Naive B cell (primary cell): ENCODE results near the gene NTSR1. TPM values are rescaled to one million over a fixed set of nuclear protein-coding genes. Genes with fewer than 3 reads are reported as not detected.

ENCODE experiments used
- ATAC-seq, 2 donors: fragments of 150-1000 bp; cut with Tn5 transposase; 2 replicates each; pipeline ENCODE4 v1.10.0; 2021; ENCODE audit warnings: low read depth in 2 of 2, mild to moderate bottlenecking in 2 of 2, moderate library complexity in 2 of 2
- DNase-seq: peaks from one replicate; pipeline ENCODE4 v3.0.0; 2022
- H3K27ac Mint-ChIP-seq, 6 donors: one replicate each; pipeline ENCODE4 v1.8.0; 2020 to 2022; ENCODE audit warnings: mild to moderate bottlenecking in 6 of 6, mixed read lengths in 6 of 6, moderate library complexity in 5 of 6, inconsistent platforms in 2 of 6
- H3K27me3 Mint-ChIP-seq, 3 donors: one replicate each; pipeline ENCODE4 v1.8.0; 2021 to 2022; ENCODE audit warnings: mixed read lengths in 3 of 3, mild to moderate bottlenecking in 1 of 3
- H3K36me3 Mint-ChIP-seq, 2 donors: one replicate each; pipeline ENCODE4 v1.8.0; 2020 to 2022; ENCODE audit warnings: mixed read lengths in 2 of 2, inconsistent platforms in 1 of 2, mild to moderate bottlenecking in 1 of 2
- H3K4me1 Mint-ChIP-seq, 3 donors: one replicate each; pipeline ENCODE4 v1.8.0; 2020 to 2022; ENCODE audit warnings: mixed read lengths in 3 of 3, inconsistent platforms in 1 of 3, mild to moderate bottlenecking in 1 of 3, moderate library complexity in 1 of 3
- H3K4me3 Mint-ChIP-seq, 8 donors: one replicate each; pipeline ENCODE4 v1.8.0; 2020 to 2022; ENCODE audit warnings: mild to moderate bottlenecking in 8 of 8, mixed read lengths in 8 of 8, moderate library complexity in 8 of 8, inconsistent platforms in 2 of 8
- H3K9me3 Mint-ChIP-seq, 7 donors: one replicate each; pipeline ENCODE4 v1.8.0; 2020 to 2022; ENCODE audit warnings: mixed read lengths in 7 of 7, mild to moderate bottlenecking in 5 of 7, inconsistent platforms in 2 of 7, moderate library complexity in 1 of 7
- polyA plus RNA-seq, 6 donors: library from polyadenylated mRNA; unstranded; fragments of 300-500 nt; fragmentation: Illumina TruSeq; gene quantifications; one replicate each; pipeline ENCODE4 v1.2.3, GENCODE V29; 2021; ENCODE audit warnings: low read depth in 6 of 6

The NTSR1 gene
- polyA plus RNA-seq, 6 donors from 2014 or later, result not detected

GRCh38 chr20:62805155-62805710 lies 96.6 kb downstream of the NTSR1 start:
- DNase-seq, result no peak
- Mint-ChIP-seq H3K27me3 (no peaks in the 10 kb centered on the region), H3K9me3 (peaks cover 0 to 1% (median 0%) of the 10 kb centered on the region in 7 donors), H3K4me1 (peaks cover 25 to 34% (median 34%) of the 10 kb centered on the region in 3 donors), H3K36me3 (peaks cover 0 to 3% of the 10 kb centered on the region in 2 donors), H3K4me3 (peak overlapping the region; percentile 78 to 97 (median 87)), H3K27ac (peak overlapping the region in 3 of 6 donors; percentile 89 to 96 (median 90))
- ATAC-seq, result peak; percentile 42 to 52

- peak overlapping the region in 3 of 6 donors; percentile 61 to 90 (median 89) for H3K27ac Mint-ChIP-seq
- no peak for ATAC-seq
Observed at GRCh38 chr20:62805711-62806382, 97.2 kb downstream of the NTSR1 start.

GRCh38 chr20:62806383-62807050 lies 97.9 kb downstream of the NTSR1 start:
- ATAC-seq, result no peak
- no peak for DNase-seq
- Mint-ChIP-seq H3K9me3 (peaks cover 0 to 1% (median 0%) of the 10 kb centered on the region in 7 donors), H3K27me3 (no peaks in the 10 kb centered on the region), H3K4me3 (peak overlapping the region; percentile 76 to 90 (median 80)), H3K27ac (peak overlapping the region in 4 of 6 donors; percentile 6 to 83 (median 60)), H3K36me3 (peaks cover 0 to under 1% of the 10 kb centered on the region in 2 donors), H3K4me1 (peaks cover 25 to 34% (median 34%) of the 10 kb centered on the region in 3 donors)

More at GRCh38 chr20:62805711-62806382, 97.2 kb downstream of the NTSR1 start:
- no peak for DNase-seq
- Mint-ChIP-seq H3K4me1 (peaks cover 25 to 34% (median 34%) of the 10 kb centered on the region in 3 donors), H3K36me3 (no peaks in the 10 kb centered on the region), H3K27me3 (no peaks in the 10 kb centered on the region), H3K4me3 (peak overlapping the region; percentile 77 to 90 (median 82)), H3K9me3 (peaks cover 0 to 1% (median 0%) of the 10 kb centered on the region in 7 donors)

GRCh38 chr20:62807444-62808210 lies 99.0 kb downstream of the NTSR1 start:
- peak overlapping the region in 3 of 6 donors; percentile 38 to 84 (median 69) for H3K27ac Mint-ChIP-seq
- H3K4me1 Mint-ChIP-seq, result peaks cover 28 to 34% (median 34%) of the 10 kb centered on the region in 3 donors

GRCh38 chr20:62808211-62808865 lies 99.7 kb downstream of the NTSR1 start:
- DNase-seq (peak; percentile 71), ATAC-seq (peak; percentile 40 to 51)
- peak overlapping the region in 7 of 8 donors; percentile 36 to 85 (median 61) for H3K4me3 Mint-ChIP-seq
- H3K27ac Mint-ChIP-seq, result peak overlapping the region in 5 of 6 donors; percentile 39 to 84 (median 69)
- H3K9me3 Mint-ChIP-seq, result peaks cover 0 to 1% (median 0%) of the 10 kb centered on the region in 7 donors
- H3K4me1 Mint-ChIP-seq, result peaks cover 28 to 34% (median 29%) of the 10 kb centered on the region in 3 donors
- H3K27me3 Mint-ChIP-seq, result no peaks in the 10 kb centered on the region
- H3K36me3 Mint-ChIP-seq, result peaks cover 0 to 13% of the 10 kb centered on the region in 2 donors

More at GRCh38 chr20:62807444-62808210, 99.0 kb downstream of the NTSR1 start:
- H3K27me3 Mint-ChIP-seq, result no peaks in the 10 kb centered on the region
- H3K4me3 Mint-ChIP-seq, result peak overlapping the region in 6 of 8 donors; percentile 29 to 85 (median 46)
- no peak for ATAC-seq
- peaks cover 0 to 12% of the 10 kb centered on the region in 2 donors for H3K36me3 Mint-ChIP-seq
- DNase-seq, result no peak
- H3K9me3 Mint-ChIP-seq, result peaks cover 0 to 1% (median 0%) of the 10 kb centered on the region in 7 donors

- no peaks in the 10 kb centered on the region for H3K9me3 Mint-ChIP-seq
- H3K4me1 Mint-ChIP-seq, result peaks cover 19 to 24% (median 20%) of the 10 kb centered on the region in 3 donors
- H3K27me3 Mint-ChIP-seq, result peaks cover 0 to 5% (median 4%) of the 10 kb centered on the region in 3 donors
- no peak for ATAC-seq
- peaks cover 0 to 13% of the 10 kb centered on the region in 2 donors for H3K36me3 Mint-ChIP-seq
- H3K4me3 Mint-ChIP-seq, result no peak overlapping the region
- H3K27ac Mint-ChIP-seq, result no peak overlapping the region
- DNase-seq, result no peak
Observed at GRCh38 chr20:62809530-62810428, 101.1 kb downstream of the NTSR1 start.

- Mint-ChIP-seq H3K36me3 (peaks cover 0 to 13% of the 10 kb centered on the region in 2 donors), H3K27ac (no peak overlapping the region), H3K4me3 (no peak overlapping the region), H3K27me3 (peaks cover 7 to 18% (median 15%) of the 10 kb centered on the region in 3 donors), H3K4me1 (peaks cover 20 to 27% (median 24%) of the 10 kb centered on the region in 3 donors), H3K9me3 (no peaks in the 10 kb centered on the region)
- DNase-seq (no peak), ATAC-seq (no peak)
Observed at GRCh38 chr20:62811320-62811719, 102.7 kb downstream of the NTSR1 start.

- Mint-ChIP-seq H3K9me3 (no peaks in the 10 kb centered on the region), H3K36me3 (peaks cover 0 to 13% of the 10 kb centered on the region in 2 donors), H3K4me3 (no peak overlapping the region), H3K4me1 (peaks cover 17 to 23% (median 22%) of the 10 kb centered on the region in 3 donors), H3K27me3 (peaks cover 7 to 18% (median 15%) of the 10 kb centered on the region in 3 donors), H3K27ac (peak overlapping the region in 1 of 6 donors; percentile 26)
- ATAC-seq (no peak), DNase-seq (no peak)
Observed at GRCh38 chr20:62811720-62812119, 103.1 kb downstream of the NTSR1 start.

Other genes with a start within 250 kb of the NTSR1 start
- not detected for gene GATA5, start 232.8 kb upstream of the NTSR1 start, polyA plus RNA-seq
- 1 to 10 TPM in 3 of 6 donors, under 1 TPM in 3; 0.29 to 4.6 (median 0.91) TPM for gene SLCO4A1, start 66.3 kb upstream of the NTSR1 start, polyA plus RNA-seq
- 10 to 100 TPM; 10.8 to 13.2 (median 11.3) TPM for gene MRGBP, start 87.6 kb downstream of the NTSR1 start, polyA plus RNA-seq
- 10 to 100 TPM; 20.6 to 74.6 (median 46.0) TPM for gene OGFR, start 96.0 kb downstream of the NTSR1 start, polyA plus RNA-seq
- gene COL9A3, start 108.2 kb downstream of the NTSR1 start, polyA plus RNA-seq, result 10 to 100 TPM in 2 of 6 donors, 1 to 10 TPM in 4; 1.2 to 19.6 (median 2.6) TPM
- gene TCFL5, start 153.0 kb downstream of the NTSR1 start, polyA plus RNA-seq, result 1 to 10 TPM in 5 of 6 donors, under 1 TPM in 1; 0.51 to 2.0 (median 1.2) TPM
- 10 to 100 TPM; 24.3 to 39.9 (median 28.3) TPM for gene DIDO1, start 217.7 kb downstream of the NTSR1 start, polyA plus RNA-seq
- 10 to 100 TPM; 15.7 to 19.7 (median 17.8) TPM for gene GID8, start 229.3 kb downstream of the NTSR1 start, polyA plus RNA-seq
- 1 to 10 TPM; 3.1 to 10.0 (median 5.1) TPM for gene SLC17A9, start 243.9 kb downstream of the NTSR1 start, polyA plus RNA-seq